Measurements from ENCODE around the gene MID1.

GRCh38 chrX:10656214-10656613 is 35.8 kb upstream of the MID1 start:
- TF ChIP-seq POLR2A (IDR thresholded peaks at IDR 0.05; ENCODE audit: extremely low read depth, insufficient read length): no peak
- TF ChIP-seq, protein P1, sequence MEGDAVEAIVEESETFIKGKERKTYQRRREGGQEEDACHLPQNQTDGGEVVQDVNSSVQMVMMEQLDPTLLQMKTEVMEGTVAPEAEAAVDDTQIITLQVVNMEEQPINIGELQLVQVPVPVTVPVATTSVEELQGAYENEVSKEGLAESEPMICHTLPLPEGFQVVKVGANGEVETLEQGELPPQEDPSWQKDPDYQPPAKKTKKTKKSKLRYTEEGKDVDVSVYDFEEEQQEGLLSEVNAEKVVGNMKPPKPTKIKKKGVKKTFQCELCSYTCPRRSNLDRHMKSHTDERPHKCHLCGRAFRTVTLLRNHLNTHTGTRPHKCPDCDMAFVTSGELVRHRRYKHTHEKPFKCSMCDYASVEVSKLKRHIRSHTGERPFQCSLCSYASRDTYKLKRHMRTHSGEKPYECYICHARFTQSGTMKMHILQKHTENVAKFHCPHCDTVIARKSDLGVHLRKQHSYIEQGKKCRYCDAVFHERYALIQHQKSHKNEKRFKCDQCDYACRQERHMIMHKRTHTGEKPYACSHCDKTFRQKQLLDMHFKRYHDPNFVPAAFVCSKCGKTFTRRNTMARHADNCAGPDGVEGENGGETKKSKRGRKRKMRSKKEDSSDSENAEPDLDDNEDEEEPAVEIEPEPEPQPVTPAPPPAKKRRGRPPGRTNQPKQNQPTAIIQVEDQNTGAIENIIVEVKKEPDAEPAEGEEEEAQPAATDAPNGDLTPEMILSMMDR (IDR thresholded peaks at IDR 0.05; ENCODE audit: low read depth, low read length): no peak

All from NB4 (cell line).